Stimulated activated CD8-positive, alpha-beta memory T cell treated with anti-CD3 and anti-CD28 coated beads, Interleukin-7, amount 100 ng/mL, for 24 hours (primary cell): ENCODE measurements around the gene VAX1.
"Not testable (repeated sequence)": the region's sequence is repeated elsewhere in the genome, so short reads cannot be mapped to it uniquely, and the experiment has no call there.

ENCODE experiments used
- DNase-seq: peaks from one replicate; pipeline ENCODE4 v3.0.0-alpha.2; 2020; ENCODE audit warnings: low read depth

VAX1 gene

GRCh38 chr10:117134306-117135025, 3.6 kb downstream of the VAX1 start:
- DNase-seq, result no peak

- no peak for DNase-seq
Measured at GRCh38 chr10:117134056-117134305, 4.1 kb downstream of the VAX1 start.

- no peak for DNase-seq
Measured at GRCh38 chr10:117133273-117134055, 4.6 kb downstream of the VAX1 start.

GRCh38 chr10:117132751-117133231, 5.3 kb downstream of the VAX1 start:
- no peak for DNase-seq

- no peak for DNase-seq
Measured at GRCh38 chr10:117131376-117132327, 6.4 kb downstream of the VAX1 start.

- DNase-seq, result no peak
Measured at GRCh38 chr10:117130862-117131375, 7.2 kb downstream of the VAX1 start.

GRCh38 chr10:117130346-117130745, 7.7 kb downstream of the VAX1 start:
- DNase-seq, result no peak

- not testable (repeated sequence) for DNase-seq
Measured at GRCh38 chr10:117126645-117127044, 11.4 kb downstream of the VAX1 start.

- no peak for DNase-seq
Measured at GRCh38 chr10:117126034-117126433, 12.0 kb downstream of the VAX1 start.

GRCh38 chr10:117112220-117112619, 25.9 kb downstream of the VAX1 start:
- DNase-seq, result no peak

- DNase-seq, result no peak
Measured at GRCh38 chr10:117107238-117107637, 30.8 kb downstream of the VAX1 start.

GRCh38 chr10:117096599-117097201, 41.4 kb downstream of the VAX1 start:
- DNase-seq, result no peak

- DNase-seq, result no peak
Measured at GRCh38 chr10:117094856-117095255, 43.2 kb downstream of the VAX1 start.

- no peak for DNase-seq
Measured at GRCh38 chr10:117092386-117092785, 45.7 kb downstream of the VAX1 start.

GRCh38 chr10:117090834-117091233, 47.2 kb downstream of the VAX1 start:
- DNase-seq, result no peak

GRCh38 chr10:117087521-117087920, 50.5 kb downstream of the VAX1 start:
- DNase-seq, result no peak

- DNase-seq, result no peak
Measured at GRCh38 chr10:117086546-117086945, 51.5 kb downstream of the VAX1 start.

- not testable (repeated sequence) for DNase-seq
Measured at GRCh38 chr10:117084421-117085246, 53.4 kb downstream of the VAX1 start.
